T-cell (primary cell): ENCODE data around the gene NRM. TPM values are rescaled to one million over a fixed set of nuclear protein-coding genes. Genes with fewer than 3 reads are reported as not detected.

Source experiments
- ATAC-seq, 4 experiments: fragments of 200-7000 bp in 3 of 4; fragments of 150-1000 bp in 1 of 4; cut with Tn5 transposase; replicated peaks in 1 of 4; 1 replicate in 3 of 4; 2 replicates in 1 of 4; pipeline ENCODE4 v1.10.0; 2021; ENCODE audit warnings: moderate library complexity in 3 of 4, mild to moderate bottlenecking in 2 of 4, moderate number of reproducible peaks in 1 of 4
- CTCF ChIA-PET, 2 donors: fragments of 300-600 bp; sonication (Branson Sonifier 250); formaldehyde crosslinking; loops; one replicate each; lab custom pipeline; 2022; ENCODE audit warnings: antibody characterized with exemption in 2 of 2; lab: Charles Lee
- POLR2A ChIA-PET, 2 donors: fragments of 300-600 bp; sonication (Branson Sonifier 250); formaldehyde crosslinking; loops; one replicate each; lab custom pipeline; 2022; ENCODE audit warnings: antibody characterized with exemption in 2 of 2; lab: Charles Lee
- DNase-seq, 35 experiments: peaks; one replicate each; pipeline versions ENCODE4 v3.0.0 to v3.0.0-alpha.2; 2013 to 2023
- H3K27ac ChIP-seq: one replicate; pipeline ENCODE4 v1.5.1; 2013; ENCODE audit warnings: low read length
- H3K27me3 ChIP-seq, 2 experiments: replicated peaks in 1 of 2; 1 replicate in 1 of 2; 2 replicates in 1 of 2; pipeline versions ENCODE4 v1.6.1 to v1.7.0; 2013; ENCODE audit warnings: low read length in 1 of 2, mixed read lengths in 1 of 2; ENCODE audit not compliant: control insufficient read depth in 2 of 2, insufficient read depth in 2 of 2; ENCODE audit errors: extremely low read depth in 1 of 2
- H3K36me3 ChIP-seq, 2 donors: 1 replicate in 1 of 2; 2 replicates in 1 of 2; pipeline versions ENCODE4 v1.6.1 to v1.7.0; 2013; ENCODE audit warnings: low read length in 1 of 2; ENCODE audit not compliant: control insufficient read depth in 2 of 2, insufficient read depth in 1 of 2; ENCODE audit errors: extremely low read depth in 1 of 2
- H3K4me1 ChIP-seq, 2 experiments: 1 replicate in 1 of 2; 2 replicates in 1 of 2; pipeline versions ENCODE4 v1.6.1 to v1.7.0; 2013; ENCODE audit warnings: low read length in 2 of 2, mixed read lengths in 1 of 2; ENCODE audit not compliant: insufficient read depth in 2 of 2, control insufficient read depth in 1 of 2; ENCODE audit errors: extremely low read depth in 1 of 2
- H3K4me3 ChIP-seq, 2 donors: 1 replicate in 1 of 2; 2 replicates in 1 of 2; pipeline versions ENCODE4 v1.5.1 to v1.7.0; 2013; ENCODE audit warnings: mild to moderate bottlenecking in 2 of 2, low read length in 1 of 2, moderate library complexity in 1 of 2; ENCODE audit not compliant: control insufficient read depth in 1 of 2; ENCODE audit errors: extremely low read depth in 1 of 2
- H3K9me3 ChIP-seq: 2 replicates; pipeline ENCODE4 v1.7.0; 2013
- H3K27ac Mint-ChIP-seq, 2 donors: one replicate each; pipeline ENCODE4 v1.8.0; 2020 to 2021; ENCODE audit warnings: mild to moderate bottlenecking in 2 of 2, mixed read lengths in 2 of 2
- H3K27me3 Mint-ChIP-seq, 2 donors: one replicate each; pipeline ENCODE4 v1.8.0; 2021 to 2022; ENCODE audit warnings: mixed read lengths in 2 of 2
- H3K36me3 Mint-ChIP-seq: one replicate; pipeline ENCODE4 v1.8.0; 2021; ENCODE audit warnings: mixed read lengths
- H3K4me1 Mint-ChIP-seq, 3 donors: one replicate each; pipeline ENCODE4 v1.8.0; 2020 to 2022; ENCODE audit warnings: mixed read lengths in 3 of 3, mild to moderate bottlenecking in 1 of 3
- H3K4me3 Mint-ChIP-seq, 3 donors: one replicate each; pipeline ENCODE4 v1.8.0; 2020 to 2022; ENCODE audit warnings: mild to moderate bottlenecking in 3 of 3, mixed read lengths in 3 of 3, moderate library complexity in 3 of 3
- H3K9me3 Mint-ChIP-seq, 3 donors: one replicate each; pipeline ENCODE4 v1.8.0; 2020 to 2022; ENCODE audit warnings: mixed read lengths in 3 of 3
- WGBS: methylation state at CpG from one replicate; pipeline ENCODE4 v1.1.5; 2013; ENCODE audit warnings: missing lambda C conversion rate; ENCODE audit not compliant: insufficient coverage; 5-methylcytosine and 5-hydroxymethylcytosine counted together
- total RNA-seq, 35 experiments: library from RNA in 6 of 35; stranded (reverse) in 6 of 35; fragments of 120-200 nt in 1 of 35; gene quantifications; one replicate each; pipeline versions ENCODE4 v1.2.1 to v1.2.4 and lab custom pipeline; 2013 to 2026

Gene NRM
- total RNA-seq, 5 donors from 2014 or later (not counting 1 experiment from before 2014, with no cell fraction given): 4.2 to 6.9 (median 5.5) TPM

GRCh38 chr6:30657454-30657853 lies 33.3 kb downstream of the NRM start:
- no peaks in the 10 kb centered on the region for H3K27me3 Mint-ChIP-seq
- no peak for DNase-seq
- H3K36me3 Mint-ChIP-seq: peaks cover 56% of the 10 kb centered on the region

GRCh38 chr6:30656513-30656912 lies 34.3 kb downstream of the NRM start:
- peaks cover 51% of the 10 kb centered on the region for H3K36me3 Mint-ChIP-seq

More at GRCh38 chr6:30657454-30657853, 33.3 kb downstream of the NRM start:
- H3K4me1 Mint-ChIP-seq: peaks cover 0 to 2% (median 0%) of the 10 kb centered on the region in 3 donors
- no peak for ATAC-seq
- Histone ChIP-seq H3K27me3 (no peaks in the 10 kb centered on the region), H3K27ac (no peak overlapping the region), H3K4me1 (no peaks in the 10 kb centered on the region), H3K9me3 (no peaks in the 10 kb centered on the region), H3K4me3 (no peak overlapping the region), H3K36me3 (peaks cover 24 to 88% of the 10 kb centered on the region in 2 donors)
- POLR2A ChIA-PET: interaction anchor here in 1 of 2 donors (0.6 kb wide), 1 partner anchor 11 kb away, joined by 3 read pairs; no protein-coding TSS in a partner anchor
- H3K4me3 Mint-ChIP-seq: no peak overlapping the region
- H3K9me3 Mint-ChIP-seq: no peaks in the 10 kb centered on the region
- peak overlapping the region; percentile 23 to 31 for H3K27ac Mint-ChIP-seq
- CTCF ChIA-PET: no interaction called here

GRCh38 chr6:30655743-30656094 lies 35.1 kb downstream of the NRM start:
- Mint-ChIP-seq H3K36me3 (peaks cover 53% of the 10 kb centered on the region), H3K27me3 (no peaks in the 10 kb centered on the region), H3K9me3 (no peaks in the 10 kb centered on the region), H3K27ac (peak overlapping the region in 1 of 2 donors; percentile 54), H3K4me1 (peaks cover 0 to 2% (median 0%) of the 10 kb centered on the region in 3 donors), H3K4me3 (no peak overlapping the region)
- H3K4me1 ChIP-seq: no peaks in the 10 kb centered on the region
- DNase-seq: no peak
- H3K27ac ChIP-seq: no peak overlapping the region
- no peaks in the 10 kb centered on the region for H3K9me3 ChIP-seq
- H3K27me3 ChIP-seq: no peaks in the 10 kb centered on the region
- peaks cover 25 to 92% of the 10 kb centered on the region in 2 donors for H3K36me3 ChIP-seq
- ATAC-seq: no peak
- CTCF ChIA-PET: interaction anchor here in 1 of 2 donors (0.5 kb wide), 1 partner anchor 123 kb away, joined by 5 read pairs; no protein-coding TSS in a partner anchor
- WGBS: no CpG with 5 or more reads among the region's 3 CpGs
- no peak overlapping the region for H3K4me3 ChIP-seq
- POLR2A ChIA-PET: no interaction called here

More at GRCh38 chr6:30656513-30656912, 34.3 kb downstream of the NRM start:
- Histone ChIP-seq H3K4me1 (no peaks in the 10 kb centered on the region), H3K9me3 (no peaks in the 10 kb centered on the region), H3K27me3 (no peaks in the 10 kb centered on the region), H3K4me3 (no peak overlapping the region), H3K27ac (no peak overlapping the region), H3K36me3 (peaks cover 21 to 88% of the 10 kb centered on the region in 2 donors)
- WGBS: 89% methylated on average over 7 of the region's 7 CpGs
- peaks cover 0 to 2% (median 0%) of the 10 kb centered on the region in 3 donors for H3K4me1 Mint-ChIP-seq
- POLR2A ChIA-PET: no interaction called here
- CTCF ChIA-PET: interaction anchor here in 1 of 2 donors (0.5 to 0.6 kb wide), 2 partner anchors 63 to 1002 kb away, joined by 3 to 4 read pairs; no protein-coding TSS in a partner anchor
- no peaks in the 10 kb centered on the region for H3K9me3 Mint-ChIP-seq
- no peak overlapping the region for H3K27ac Mint-ChIP-seq
- DNase-seq (peak in 1 of 35 experiments; percentile 9), ATAC-seq (no peak)
- no peaks in the 10 kb centered on the region for H3K27me3 Mint-ChIP-seq
- no peak overlapping the region for H3K4me3 Mint-ChIP-seq

- no peak overlapping the region for H3K4me3 Mint-ChIP-seq
- Histone ChIP-seq H3K9me3 (no peaks in the 10 kb centered on the region), H3K4me3 (no peak overlapping the region), H3K4me1 (no peaks in the 10 kb centered on the region), H3K27ac (no peak overlapping the region), H3K36me3 (peaks cover 24 to 87% of the 10 kb centered on the region in 2 donors), H3K27me3 (no peaks in the 10 kb centered on the region)
- no peaks in the 10 kb centered on the region for H3K9me3 Mint-ChIP-seq
- WGBS: 94% methylated on average over 14 of the region's 19 CpGs
- ATAC-seq (no peak), DNase-seq (no peak)
- peaks cover 51% of the 10 kb centered on the region for H3K36me3 Mint-ChIP-seq
- H3K27me3 Mint-ChIP-seq: no peaks in the 10 kb centered on the region
- peak overlapping the region in 1 of 2 donors; percentile 54 for H3K27ac Mint-ChIP-seq
- POLR2A ChIA-PET: no interaction called here
- CTCF ChIA-PET: interaction anchor here in 1 of 2 donors (0.5 kb wide), 1 partner anchor 123 kb away, joined by 5 read pairs; no protein-coding TSS in a partner anchor
- peaks cover 0 to 2% (median 0%) of the 10 kb centered on the region in 3 donors for H3K4me1 Mint-ChIP-seq
Measured at GRCh38 chr6:30654798-30655742, 35.7 kb downstream of the NRM start.

- Mint-ChIP-seq H3K4me3 (no peak overlapping the region), H3K27ac (no peak overlapping the region), H3K4me1 (peaks cover 16 to 19% (median 17%) of the 10 kb centered on the region in 3 donors), H3K27me3 (no peaks in the 10 kb centered on the region), H3K36me3 (peaks cover 27% of the 10 kb centered on the region), H3K9me3 (no peaks in the 10 kb centered on the region)
- DNase-seq (no peak), ATAC-seq (no peak)
- POLR2A ChIA-PET: no interaction called here
- Histone ChIP-seq H3K9me3 (no peaks in the 10 kb centered on the region), H3K27me3 (no peaks in the 10 kb centered on the region), H3K36me3 (peaks cover 15 to 53% of the 10 kb centered on the region in 2 donors), H3K4me3 (no peak overlapping the region), H3K4me1 (peaks cover 8 to 24% of the 10 kb centered on the region in 2 experiments), H3K27ac (no peak overlapping the region)
- CTCF ChIA-PET: no interaction called here
- 100% methylated on average over 5 of the region's 12 CpGs for WGBS
Measured at GRCh38 chr6:30651143-30651542, 39.6 kb downstream of the NRM start.
